Fibroblast of skin of scalp (primary cell): ENCODE results near the gene AIRE.

ENCODE experiments used
- DNase-seq: peaks from one replicate; pipeline ENCODE4 v3.0.0-alpha.2; 2013

AIRE gene

DNA sequence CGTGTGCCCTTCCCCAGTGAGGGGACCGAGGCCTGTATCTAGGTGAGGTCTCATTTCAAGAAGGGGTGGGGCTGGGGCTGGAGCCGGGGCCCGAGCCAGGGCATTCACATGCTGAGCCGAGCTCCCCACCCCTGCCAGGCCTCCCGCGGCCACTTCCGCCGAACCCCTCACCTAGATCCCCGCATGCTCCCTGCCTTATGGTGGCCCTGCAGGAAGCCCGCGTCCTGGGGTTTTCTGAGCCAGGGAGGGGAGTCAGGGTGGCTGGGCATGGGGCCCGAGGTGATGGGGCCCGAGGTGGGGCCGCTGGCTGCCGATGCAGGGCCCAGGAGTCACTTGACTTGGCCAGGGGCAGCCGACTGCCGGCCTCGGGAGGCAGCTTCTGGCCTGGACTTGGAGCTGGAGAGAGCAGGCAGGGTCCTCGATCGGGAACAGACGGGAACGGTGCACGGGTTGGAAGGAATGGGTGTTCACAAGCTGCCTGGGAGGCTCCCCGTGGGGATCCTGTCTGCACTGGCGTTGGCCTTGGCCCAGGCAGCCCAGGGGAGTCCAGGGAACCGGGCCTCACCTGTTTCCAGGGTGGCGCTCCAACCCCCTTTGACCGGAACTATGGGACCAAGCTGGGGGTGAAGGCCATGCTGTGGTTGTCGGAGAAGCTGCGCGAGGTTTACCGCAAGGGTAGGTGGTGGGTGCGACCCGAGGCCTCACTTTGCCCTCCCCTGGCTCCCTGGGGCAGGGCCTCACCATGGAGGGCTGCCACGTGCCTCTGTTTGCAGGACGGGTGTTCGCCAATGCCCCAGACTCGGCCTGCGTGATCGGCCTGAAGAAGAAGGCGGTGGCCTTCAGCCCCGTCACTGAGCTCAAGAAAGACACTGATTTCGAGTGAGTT, 40.0 kb downstream of the AIRE start:
- DNase-seq: no peak

DNA sequence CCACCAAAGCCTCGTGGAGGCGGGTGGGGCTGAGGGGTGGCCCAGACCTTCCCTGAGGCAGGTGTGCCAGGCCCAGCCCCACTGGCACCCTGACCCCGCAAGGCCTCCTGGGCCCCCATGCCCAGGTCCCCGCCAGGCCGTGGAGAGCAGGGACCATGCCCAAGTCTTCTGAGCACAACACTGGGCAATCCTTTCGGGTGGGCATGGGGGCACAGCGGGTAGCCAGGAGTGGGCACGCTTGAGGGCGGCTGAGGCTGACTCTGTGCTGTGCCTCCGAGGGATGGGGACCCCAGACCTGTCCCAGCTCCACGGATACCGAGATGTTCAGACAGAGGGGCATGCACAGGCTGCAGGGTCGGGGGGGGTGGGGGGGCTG, 40.6 kb downstream of the AIRE start:
- DNase-seq: no peak

DNA sequence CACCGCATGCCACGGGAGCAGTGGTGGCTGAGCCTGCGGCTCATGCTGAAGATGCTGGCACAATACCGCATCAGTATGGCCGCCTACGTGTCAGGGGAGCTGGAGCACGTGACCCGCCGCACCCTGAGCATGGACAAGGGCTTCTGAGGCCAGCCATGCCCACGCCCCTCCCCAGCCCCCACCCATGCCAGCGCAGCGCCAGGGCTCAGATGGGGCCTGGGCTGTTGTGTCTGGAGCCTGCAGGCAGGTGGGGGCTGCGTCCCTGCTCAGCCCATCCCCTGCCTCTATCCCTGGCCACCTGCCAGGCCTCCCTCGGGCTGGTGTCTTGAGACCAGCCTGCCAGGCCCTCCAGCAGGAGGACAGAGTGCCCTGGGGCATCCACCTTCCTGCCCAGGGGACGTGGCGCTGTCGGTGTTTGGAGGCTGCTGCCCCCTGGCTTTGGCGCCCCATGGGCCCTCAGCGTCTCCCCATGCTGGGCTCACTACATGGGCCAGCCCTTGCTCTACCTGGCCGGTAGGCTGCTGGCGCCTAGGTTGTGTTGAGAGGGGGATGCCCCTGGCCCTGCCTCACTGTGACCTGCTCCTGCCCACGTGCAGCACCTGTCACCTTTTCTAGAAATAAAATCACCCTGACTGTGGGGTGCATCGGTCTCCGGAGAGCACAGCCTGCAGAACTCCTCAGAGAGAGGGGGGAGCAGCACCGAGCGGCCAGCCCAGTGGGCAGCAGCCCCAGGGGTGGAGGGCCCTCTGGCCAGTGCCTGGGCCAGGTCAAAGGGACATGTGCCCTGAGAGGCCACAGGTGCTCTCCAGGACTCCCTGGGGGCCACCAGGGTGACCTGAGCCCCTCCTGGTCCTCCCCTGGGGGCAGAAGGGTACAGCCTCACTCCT, 41.3 kb downstream of the AIRE start:
- DNase-seq: no peak

DNA sequence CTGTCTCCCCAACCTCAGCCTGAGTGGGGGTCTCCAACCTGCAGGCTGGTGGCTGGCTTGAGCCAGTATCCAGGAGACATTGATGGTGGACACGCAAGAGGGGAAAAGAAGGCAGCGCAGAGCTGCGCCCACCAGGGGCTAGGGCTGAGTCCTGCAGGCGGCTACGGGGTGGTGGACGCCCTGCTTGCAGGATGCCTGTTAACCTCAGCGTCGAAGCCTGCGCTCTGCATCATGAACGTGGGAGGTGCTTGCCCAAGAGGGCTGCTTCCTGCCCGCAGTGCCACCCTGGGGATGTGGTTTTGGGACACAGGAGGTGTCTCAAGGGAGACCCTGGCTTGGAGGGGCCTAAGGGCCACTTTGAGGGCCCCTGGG, 41.9 kb downstream of the AIRE start:
- no peak for DNase-seq

DNA sequence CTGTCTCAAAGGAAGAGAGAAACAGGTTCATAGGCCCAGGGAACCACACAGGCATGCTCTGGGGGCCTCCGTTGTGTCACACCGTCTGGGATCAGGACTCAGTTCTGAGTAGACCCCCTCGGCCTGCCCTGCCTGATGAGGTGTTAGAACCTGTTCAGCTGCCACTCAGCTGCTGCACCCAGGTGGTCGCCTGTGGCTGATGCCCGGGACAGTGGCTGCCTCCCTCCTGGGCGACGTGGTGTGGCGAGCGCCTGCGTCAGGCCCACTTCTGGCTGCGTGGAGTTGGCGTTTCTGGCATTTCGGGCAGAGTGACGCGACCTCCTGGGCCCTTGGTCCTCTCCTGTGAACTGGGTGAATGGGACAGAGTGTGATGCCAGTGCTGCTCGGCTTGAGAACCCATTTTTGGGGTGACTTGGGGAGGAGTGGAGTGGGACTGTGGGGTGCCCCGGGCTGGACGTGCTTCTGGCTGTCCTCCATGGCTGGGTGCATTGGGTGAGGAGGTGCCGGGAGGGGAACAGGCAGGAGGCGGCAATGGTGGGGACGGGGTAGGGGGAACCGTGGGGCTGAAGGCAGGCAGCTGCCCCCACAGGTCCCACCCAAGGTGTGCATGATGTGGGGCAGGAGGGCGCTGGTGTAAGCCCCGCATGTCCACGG, 42.7 kb downstream of the AIRE start:
- DNase-seq: no peak

DNA sequence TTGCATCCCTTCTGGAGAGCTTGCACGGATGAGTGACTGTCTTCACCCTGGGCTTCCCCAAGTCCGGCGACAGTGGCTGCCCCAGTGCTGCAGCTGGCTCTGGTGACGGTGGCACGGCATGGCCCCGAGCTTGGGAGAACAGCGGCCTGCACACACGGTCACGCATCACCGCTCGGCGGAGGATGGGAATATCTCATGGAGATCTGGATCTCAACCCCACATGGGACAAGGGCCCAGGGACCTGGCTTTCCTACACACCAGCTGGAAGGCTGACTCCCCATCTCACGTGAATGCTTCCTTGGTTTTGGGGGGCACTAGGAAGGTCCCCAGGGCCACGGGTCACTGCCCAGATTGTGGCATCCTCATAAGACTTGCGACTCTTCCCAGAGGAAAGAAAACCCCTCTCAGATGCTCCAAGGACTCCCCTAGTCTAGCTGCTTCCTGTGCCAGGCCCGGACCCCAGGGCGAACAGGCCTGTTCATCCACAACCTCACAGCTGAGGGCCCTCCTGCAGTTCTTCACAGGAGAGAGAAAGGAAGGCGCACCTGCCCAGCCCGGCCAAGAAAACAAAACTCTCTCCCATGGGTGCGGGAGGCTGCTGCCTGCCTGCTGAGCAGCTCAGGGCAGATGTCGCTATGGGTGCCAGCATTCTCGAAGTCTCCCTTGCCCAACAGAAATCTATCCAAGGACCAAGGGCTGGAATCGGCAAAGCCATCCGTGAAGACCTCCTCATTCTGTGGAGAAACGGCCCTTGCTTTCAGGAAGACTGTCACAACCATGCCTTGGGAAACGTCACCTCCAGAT, 43.6 kb downstream of the AIRE start:
- no peak for DNase-seq

DNA sequence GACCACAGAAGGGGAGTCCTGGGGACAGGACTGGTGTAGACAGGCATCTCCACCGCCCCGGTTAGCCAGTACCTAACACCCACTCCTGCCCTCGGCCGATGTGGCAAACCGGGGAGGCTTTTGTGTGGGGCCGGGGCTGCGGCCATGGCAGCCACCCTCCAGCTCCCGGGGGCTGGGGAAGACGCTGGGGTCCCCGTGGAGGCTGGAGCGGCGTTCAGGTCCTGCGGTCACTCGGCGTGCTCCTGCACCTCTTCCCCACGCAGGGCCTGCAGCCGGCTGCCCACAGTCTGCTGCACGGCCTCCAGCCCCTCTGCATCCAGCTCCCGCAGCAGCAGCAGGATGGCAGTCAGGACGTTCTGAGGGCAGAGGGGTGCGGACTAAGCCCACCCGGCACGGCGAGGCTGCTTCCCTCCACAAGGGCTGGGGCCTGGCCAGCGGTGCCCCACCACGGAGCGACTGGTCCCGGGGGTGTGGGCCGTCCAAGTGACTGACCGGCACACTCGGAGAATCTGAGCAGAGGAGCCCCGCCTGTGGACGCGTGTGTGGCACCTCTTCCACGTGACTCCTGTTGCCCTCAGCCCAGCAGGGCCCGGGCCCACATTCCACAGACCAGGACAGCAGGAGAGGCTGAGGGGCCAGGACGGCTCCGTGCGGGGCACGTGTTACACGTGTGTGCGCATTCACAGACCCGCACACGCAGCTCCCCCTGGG, 44.5 kb downstream of the AIRE start:
- DNase-seq: no peak

DNA sequence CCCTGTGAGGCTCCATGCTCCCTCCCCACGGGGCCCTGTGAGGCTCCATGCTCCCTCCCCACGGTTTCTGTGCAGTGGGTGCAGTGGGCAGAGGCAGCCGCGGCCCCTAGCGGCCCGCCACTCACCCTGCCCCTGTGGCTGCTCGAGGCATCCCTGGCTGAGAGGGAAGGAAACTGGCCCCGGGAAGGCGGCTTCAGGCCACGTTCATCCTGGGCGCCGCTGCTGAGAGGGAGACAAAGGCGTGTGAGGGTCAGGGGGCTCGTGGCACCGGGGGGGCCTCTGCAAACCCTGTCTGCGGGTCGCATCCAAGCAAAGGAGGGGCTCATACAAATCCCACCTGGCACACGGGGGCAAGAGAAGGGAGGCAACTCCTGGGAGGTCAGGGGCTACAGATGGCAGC, 45.0 kb downstream of the AIRE start:
- DNase-seq: no peak

DNA sequence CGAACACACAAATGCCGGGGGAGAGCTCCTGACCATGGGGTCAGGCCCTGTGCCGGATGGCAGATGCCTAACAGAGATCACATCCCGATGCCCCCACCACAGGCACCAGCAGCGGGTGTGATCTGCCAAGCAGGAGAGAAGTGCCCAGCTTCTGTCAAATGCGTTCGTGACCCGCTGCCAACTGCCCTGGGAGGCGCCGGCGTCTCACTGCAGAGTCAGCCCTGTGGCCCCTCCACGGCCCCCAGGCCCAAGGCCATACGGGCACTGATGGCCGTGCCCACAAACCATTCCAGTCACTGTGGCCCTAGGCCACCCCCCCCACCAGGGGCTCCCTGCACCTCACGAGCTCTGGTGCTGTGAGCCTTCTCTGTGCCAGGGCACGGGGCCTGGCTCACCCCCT, 45.5 kb downstream of the AIRE start:
- DNase-seq: no peak

DNA sequence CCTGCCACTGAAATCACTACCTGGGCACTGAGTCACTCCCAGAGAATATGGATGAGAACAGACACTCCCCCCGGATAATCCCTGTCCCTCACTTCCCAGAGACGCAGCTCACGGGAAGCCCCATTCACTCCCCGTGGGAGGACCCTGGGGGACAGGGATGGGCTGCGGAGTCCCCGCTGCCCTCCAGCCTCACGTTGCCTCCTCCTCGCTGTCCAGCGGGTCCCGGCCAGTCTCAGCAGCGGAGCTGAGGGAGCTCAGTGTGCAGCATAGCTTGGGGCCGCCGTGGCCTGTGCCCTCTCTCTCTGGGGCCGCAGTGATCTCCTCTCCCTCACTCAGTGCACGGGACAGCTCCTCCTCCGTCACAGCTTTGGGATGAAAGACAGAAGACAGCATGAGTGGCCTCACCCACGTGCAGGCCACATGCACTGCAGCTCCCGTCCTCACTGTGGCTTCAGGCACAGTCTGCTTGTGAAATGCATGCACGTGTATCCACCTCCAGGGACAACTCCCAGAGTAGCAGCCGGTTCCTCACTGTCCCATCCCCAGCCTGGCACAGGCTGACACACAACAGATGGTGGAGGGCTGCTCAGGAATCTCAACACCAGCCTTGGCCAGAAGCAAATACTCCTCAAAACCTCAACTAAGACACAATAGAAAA, 46.1 kb downstream of the AIRE start:
- DNase-seq: no peak

DNA sequence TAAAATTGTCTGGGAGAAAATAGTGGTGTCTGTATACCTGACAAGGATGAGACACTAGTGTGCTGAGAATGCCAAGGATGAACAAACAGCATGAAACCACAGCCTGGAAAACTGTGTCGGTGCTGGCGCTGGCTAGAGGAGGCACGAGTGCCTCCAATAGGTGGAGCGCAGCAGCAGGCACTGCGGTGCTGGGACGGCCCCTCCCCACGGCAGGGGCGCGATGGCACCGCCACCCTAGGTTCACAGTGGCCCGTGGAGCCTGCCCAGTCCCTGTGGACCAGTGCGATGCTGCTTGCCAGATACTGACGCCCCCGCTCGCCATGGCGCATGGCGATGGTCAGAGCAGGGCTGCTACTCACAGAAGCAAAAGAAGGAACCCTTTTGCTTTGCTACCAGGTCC, 46.7 kb downstream of the AIRE start:
- no peak for DNase-seq

DNA sequence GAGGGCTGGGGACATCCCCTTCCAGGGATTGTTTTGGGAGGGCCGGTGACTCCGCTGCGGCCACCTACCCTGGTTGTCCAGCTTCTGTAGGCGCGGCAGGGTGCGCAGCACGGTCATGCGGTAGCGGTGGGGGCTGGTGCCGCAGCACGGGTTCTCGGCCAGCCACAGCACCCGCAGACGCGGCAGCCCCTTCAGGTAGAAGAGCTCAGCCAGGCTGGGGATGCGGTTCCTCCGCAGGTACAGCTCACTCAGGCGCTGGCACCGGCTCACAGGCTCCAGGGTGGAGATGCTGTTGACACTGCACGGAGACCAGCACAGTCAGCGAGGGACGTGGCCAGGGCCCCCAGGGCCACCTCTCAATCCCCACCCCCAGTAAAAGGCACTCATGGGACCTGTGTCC, 47.3 kb downstream of the AIRE start:
- no peak for DNase-seq

DNA sequence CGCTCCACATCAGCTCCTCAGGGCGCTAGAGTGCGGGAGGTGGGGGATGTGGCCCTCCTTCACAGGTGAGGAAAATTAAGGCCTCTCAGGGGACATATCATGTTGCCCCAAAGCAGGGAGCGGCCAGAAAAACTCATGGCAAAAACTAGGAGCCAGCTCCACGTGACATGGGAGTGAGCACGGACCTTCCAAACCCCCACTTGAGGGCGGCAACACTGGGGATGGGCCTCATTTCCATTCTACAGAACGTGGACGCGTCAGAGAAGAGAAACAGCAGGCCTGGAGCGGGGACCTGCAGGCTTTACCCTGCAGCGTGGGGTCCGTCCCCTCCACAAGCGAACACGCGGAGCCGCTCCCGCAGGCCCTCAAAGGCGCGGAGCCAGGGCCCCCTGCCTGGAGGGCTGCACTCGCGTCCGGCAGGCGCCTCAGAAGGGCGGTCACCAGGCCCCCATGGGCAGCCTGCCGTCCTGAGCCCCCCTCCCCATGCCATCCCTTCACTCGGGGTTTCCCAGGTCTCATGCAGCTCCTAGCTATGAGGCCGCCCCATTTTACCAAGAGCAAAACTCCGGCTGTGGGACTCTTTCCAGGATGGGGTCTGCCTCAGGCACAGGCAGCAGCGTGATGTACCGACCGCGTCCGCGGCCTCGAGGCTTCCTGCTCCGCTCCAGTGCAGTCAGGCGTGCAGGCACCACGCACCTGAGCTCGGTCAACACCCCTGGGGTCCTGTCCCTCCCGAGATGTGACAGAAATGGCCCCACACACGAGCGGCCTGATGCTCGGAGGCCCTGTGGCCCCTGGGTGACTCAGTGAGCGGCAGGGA, 48.0 kb downstream of the AIRE start:
- DNase-seq: no peak

DNA sequence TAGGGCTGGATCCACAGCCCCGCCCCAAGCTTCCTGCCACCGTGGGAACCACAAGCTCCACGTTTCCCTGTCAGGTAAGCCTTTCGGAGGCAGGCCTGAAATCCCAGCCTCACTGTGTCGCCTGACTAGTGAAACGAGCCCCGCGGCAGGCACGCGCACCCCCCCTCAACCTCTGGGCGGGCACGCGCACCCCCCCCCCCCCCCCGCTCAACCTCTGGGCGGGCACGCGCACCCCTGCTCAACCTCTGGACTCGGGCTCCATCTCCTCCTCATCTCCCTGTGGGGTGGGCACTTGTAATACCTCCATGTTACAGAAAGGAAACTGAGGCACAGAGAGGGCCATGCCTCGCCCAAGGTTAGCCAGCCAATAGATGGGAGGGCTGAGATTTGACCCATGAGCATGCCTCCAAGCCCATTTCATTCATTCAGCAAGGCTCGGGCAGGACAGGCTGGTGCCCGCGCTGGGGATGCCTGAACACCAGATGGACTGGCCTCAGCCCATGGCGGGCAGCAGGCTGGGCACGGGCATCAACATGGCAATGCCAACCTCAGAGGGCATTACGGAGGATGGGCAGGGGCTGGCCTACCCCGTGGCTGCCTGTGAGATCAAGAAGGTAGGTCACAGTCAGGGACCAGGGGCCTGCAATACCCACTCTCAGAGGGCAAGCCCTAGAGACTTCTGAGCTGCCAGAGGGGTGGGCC, 48.8 kb downstream of the AIRE start:
- DNase-seq: no peak

DNA sequence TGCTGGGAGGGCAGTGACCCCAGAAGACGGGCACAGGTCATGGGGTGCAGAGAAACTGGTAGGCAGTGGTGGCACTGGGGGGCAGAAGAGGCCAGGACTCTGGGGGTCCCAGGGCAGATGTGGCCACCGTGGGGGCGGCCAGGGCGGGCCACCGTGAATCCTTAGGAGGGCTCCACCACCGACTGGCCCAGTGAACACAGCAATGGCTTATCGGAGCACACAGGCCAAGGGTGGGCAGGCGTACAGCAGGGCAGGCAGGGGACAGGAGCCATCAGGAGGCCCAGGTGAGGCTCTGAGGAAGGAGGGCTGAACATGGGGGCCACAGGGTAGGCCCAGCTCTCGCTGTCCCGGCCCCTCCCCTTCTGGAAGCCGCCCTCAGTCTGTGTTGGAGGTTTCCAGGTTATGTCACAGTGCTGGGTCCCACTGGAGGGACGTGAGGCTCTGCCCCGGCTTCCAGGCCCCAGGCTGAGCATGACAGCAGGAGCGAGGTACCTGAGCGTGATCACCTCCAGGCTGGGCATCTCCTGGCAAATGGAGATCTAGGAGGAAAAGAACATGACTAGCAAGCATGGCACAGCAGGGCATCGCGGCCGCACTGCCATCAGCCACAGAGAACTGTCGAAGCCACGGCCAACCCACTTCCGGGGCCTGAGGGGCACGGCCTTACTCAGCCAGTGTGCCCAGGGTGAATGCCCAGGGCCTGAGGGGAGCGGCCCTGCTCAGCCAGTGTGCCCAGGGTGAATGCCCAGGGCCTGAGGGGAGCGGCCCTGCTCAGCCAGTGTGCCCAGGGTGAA, 49.8 kb downstream of the AIRE start:
- DNase-seq: no peak

DNA sequence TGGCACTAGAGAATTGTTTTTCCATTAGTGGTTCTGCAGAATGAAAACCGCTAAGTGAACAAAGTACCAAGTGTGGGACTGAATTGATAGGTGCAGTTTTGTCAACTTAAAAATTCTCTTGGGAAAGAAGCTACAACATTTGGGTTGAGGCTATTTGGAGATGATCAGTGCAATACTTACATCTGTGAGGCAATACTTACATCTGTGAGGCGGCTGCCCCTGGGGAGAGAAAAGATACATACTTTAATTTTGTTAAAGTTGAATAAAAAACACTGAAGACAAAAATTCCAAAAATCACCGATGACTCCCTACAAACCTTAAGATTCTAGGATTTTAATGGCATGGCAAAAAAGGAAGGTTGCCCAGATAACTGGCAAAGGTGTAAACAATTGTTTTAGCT, 51.8 kb downstream of the AIRE start:
- DNase-seq: no peak

DNA sequence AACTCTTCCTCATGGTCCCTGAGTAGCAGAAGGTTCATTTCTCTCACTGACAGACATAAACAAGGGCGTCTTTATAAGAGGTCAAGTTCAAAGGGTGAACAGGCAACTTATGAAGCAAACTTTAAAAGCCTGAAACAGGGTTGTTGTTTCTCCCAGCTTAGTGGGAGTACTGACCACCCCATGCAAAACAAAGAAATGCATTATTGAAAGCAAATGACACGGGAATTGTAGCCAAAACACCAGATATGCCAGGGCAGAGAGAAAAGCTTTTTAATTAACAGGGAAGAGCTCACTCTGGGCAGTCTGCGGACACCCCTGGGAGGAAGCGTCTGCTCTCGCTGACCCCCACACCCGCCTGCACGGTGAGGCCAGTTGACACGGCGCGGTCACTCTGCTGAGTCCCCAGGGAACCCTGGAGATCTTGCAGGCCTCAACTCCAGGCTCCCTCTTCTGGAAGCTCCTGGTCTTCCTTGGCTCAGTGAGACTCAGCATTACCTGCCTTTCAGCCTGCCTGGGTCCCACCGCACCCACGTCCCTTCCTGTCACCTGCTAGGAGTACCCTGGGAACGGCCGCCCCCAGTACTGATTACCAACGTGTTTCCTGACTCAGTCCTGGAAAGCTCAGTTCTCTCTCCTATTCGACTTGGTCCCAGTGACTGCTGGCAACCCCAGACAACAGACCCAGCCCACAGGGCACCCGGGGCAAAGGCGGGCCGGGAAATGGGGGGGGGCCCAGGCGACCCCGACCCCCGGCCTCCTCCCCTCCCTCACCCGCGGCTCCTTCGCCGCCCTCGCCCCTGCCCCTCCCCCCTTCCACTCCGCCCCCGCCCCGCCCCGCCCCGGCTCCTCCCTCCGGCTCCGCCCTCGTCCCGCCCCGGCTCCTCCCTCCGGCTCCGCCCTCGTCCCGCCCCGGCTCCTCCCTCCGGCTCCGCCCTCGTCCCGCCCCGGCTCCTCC, 52.5 kb downstream of the AIRE start:
- DNase-seq: peak; percentile 54
